GM18498 (cell line): Measurements from ENCODE around the gene SLC51A.

Experiments used
- ATAC-seq: cut with Tn5 transposase; IDR thresholded peaks from one replicate; pipeline ENCODE4 v1.9.1; 2021; ENCODE audit warnings: mild to moderate bottlenecking, moderate library complexity; ENCODE audit not compliant: unreplicated experiment

The SLC51A gene

DNA sequence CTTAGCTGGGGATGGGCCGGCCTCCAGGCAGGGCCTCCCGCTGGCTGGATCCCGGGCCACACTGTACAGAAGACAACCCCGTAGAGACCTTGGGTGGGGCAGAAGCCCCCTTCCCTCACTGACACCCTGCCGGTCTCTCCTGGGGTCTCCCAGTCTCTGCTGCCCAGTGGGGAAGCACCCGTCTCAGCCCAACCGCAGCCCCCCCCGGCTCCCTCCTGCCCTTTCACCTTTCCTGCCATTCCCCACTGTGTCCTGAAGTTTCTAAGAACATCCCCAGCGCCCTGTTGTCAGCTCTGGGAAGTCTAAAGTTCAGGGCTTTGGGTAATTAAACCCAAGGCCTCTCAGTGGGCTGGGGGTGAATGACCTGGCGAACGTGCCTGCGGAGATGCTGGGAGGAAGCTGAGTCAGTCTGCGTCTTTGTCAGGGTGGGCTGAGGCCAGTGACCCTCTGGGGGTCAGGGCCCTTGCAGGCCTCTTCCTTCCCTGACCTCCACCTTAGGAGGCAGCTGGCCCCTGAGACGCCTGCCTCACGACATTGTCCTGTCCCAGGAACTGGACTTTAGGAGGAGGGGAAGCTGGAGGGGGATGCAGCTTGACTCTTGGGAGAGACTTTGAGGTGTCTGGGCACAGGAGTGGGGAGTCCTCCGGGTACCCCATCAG, 1.4 kb upstream of the SLC51A start:
- ATAC-seq = no peak

- ATAC-seq = no peak
Observed at GRCh38 chr3:196215493-196216020, 777 bp upstream of the SLC51A start.

GRCh38 chr3:196216681-196217211, 412 bp downstream of the SLC51A start:
- no peak for ATAC-seq

DNA sequence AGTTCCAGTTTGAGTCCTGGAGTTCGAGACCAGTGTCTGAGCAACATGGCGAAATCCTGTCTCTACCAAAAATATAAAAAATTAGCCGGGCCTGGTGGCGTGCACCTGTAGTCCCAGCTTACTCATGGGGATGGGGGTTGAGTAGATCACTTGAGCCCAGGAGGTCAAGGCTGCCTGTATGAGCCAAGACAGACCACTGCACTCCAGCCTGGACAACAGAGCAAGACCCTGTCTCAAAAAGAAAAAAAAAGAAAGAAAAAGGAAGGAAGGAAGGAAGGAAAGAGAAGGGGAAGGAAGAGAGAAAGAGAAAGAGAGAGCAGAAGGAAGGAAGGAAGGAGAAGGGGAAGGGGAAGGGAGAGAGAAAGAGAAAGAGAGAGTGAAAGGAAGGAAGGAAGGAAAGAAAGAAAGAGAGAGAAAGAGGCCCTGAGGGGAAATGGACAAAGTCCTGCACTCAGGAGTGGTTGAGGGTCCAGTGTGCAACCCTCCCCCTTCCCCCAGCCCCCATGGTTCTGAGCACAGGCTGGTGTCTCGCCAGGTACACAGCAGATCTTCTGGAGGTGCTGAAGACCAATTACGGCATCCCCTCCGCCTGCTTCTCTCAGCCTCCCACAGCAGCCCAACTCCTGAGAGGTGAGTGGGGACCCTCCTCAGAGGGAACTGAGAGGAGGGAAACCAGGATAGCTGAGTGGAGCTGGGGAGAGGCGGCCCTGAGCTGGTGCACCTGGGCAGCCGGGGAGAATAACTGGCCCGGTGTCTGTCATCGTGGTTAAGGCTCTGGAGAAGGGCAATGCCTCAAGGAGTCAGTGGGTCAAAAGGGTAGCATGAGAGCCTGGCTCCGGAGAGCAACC, 1.2 kb downstream of the SLC51A start:
- no peak for ATAC-seq

GRCh38 chr3:196218155-196218712, 1.9 kb downstream of the SLC51A start:
- ATAC-seq = no peak

- ATAC-seq = peak; percentile 73
Observed at GRCh38 chr3:196219194-196219969, 3.0 kb downstream of the SLC51A start.

DNA sequence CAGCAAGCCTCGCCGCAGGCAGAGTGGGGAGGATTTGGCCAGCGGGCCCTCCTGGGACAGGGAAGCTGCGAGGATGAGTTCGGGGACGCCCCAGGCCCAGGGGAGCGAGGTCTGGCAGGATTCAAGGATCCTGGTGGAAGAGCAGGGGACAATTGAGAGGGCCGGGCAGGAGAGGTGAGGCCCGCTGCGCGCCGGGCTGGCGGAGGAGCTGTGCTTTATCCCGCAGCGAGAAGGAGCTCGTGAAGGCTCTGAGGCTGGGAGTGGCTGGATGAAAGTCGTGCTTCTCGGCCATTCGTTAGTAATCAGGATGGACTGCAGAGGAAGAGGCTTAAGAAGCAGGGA, 3.6 kb downstream of the SLC51A start:
- ATAC-seq = no peak

GRCh38 chr3:196220587-196220986, 4.3 kb downstream of the SLC51A start:
- no peak for ATAC-seq

DNA sequence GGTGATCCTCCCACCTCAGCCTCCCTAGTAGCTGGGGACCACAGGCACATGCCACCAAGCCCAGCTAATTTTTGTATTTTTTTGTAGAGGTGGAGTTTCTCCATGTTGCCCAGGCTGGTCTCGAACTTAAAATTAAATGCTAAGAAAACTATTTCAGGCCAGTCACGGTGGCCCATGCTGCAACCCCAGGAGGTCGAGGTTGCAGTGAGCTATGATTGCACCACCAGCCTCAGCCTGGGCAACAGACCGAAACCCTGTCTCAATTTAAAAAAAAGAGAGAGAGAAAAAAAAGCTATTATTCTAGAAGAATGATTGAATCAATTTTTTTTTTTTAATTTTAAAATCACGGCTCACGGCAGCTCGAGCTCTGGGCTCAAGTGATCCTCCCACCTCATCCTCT, 4.7 kb downstream of the SLC51A start:
- ATAC-seq = no peak

DNA sequence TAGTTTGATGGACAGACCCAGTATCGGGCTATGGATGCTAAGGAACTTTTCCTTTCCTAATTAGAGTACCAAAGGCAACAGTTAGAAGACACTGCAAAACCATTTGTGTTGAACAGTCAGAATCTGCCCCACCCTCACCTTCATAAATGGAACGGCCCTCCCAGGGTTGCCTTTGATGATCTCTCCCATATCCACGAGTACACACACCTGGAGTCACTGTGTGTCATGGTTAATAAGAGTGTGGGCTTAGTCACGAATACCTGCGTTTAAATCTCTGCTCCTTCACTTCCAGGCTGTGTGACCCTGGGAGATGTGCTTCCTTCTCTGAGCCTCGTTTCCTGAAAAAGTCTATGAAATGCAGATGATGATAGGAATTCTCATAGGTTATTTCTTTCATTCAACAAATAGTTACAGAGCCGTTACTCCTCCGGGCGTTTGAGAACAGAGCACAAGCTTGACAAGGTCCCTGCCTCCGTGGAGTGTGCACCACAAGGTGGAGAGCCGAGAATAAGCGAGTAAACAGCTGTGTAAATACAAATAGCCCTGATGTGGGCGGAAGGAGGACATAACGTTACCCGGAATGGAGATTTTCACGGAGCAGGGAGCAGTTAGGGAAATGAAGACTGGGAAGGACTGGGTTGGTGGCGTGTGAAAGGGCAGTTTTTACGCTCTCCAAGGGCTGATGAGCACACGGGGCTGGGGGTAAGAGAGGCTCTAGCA, 6.7 kb downstream of the SLC51A start:
- ATAC-seq = no peak

GRCh38 chr3:196225086-196225485, 8.8 kb downstream of the SLC51A start:
- no peak for ATAC-seq

GRCh38 chr3:196225763-196226364, 9.5 kb downstream of the SLC51A start:
- no peak for ATAC-seq

GRCh38 chr3:196227121-196227561, 10.8 kb downstream of the SLC51A start:
- ATAC-seq = no peak

DNA sequence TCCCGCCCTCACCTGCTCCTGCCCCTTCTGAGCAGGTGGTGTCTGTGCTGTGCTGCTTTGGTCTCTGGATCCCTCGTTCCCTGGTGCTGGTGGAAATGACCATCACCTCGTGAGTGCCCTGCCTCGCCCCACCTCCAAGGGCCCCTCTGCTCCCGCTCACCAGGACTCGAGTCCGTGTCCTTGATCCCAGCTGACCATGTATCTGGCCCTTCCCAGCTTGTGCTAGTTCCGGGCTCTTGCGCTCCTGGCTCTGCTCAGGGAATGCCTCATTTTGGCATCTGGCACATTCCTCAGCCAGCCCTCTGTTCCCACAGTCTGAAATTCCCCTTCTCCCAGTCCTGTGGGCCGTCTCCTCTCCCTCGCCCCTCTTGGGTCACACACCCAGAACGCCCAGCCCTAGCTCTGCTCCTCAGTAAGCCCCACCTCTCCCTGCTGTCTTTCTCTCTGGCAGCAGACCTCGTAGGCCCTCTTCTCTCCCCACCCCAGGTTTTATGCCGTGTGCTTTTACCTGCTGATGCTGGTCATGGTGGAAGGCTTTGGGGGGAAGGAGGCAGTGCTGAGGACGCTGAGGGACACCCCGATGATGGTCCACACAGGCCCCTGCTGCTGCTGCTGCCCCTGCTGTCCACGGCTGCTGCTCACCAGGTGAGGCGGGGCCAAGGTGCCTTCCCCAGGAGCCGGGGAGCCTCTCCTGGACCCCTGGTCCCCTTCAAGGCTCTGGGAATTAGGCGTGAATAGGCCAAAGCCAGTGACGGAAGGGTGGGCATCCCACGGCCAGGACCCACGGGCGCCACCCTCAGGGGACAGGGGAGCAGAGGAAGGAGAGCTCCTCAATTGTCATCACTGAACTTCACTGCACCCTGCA, 11.5 kb downstream of the SLC51A start:
- ATAC-seq = no peak

GRCh38 chr3:196232154-196232881, 16.0 kb downstream of the SLC51A start:
- no peak for ATAC-seq

DNA sequence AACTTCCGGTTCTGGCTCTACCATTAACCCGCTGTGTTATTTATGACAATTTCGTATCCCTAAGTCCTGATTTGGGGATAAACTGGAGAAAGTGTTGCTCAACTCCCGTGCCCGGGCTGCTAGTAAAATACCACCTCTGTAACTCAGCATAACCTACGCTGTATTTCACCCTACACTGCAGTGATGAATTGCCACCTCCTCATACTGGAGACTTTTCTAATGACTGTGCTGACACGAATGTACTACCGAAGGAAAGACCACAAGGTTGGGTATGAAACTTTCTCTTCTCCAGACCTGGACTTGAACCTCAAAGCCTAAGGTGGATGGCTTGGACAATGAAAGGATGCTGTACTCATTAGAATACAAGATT, 16.5 kb downstream of the SLC51A start:
- ATAC-seq = no peak

- no peak for ATAC-seq
Observed at GRCh38 chr3:196235452-196236122, 19.3 kb downstream of the SLC51A start.

DNA sequence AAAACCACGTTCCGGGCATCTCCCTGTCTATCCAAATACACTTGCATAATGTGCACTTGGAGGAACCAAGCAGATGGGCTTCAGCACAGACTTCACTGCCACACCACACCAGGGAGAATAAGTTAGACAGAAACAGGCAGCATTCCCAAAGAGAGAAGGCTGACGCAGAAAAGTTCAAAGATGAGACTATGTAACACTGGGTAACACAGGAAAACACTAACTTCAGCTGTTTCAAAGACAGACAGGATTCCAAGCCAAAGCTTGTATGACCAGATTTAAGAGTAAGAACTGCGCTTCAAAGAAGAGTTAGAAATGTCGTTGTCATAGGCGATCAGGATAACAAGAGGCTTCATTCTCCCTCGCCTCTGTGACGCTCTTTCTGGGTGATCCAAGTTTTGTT, 19.9 kb downstream of the SLC51A start:
- no peak for ATAC-seq
